ENCODE results near the gene SYT17. TPM values are rescaled to one million over a fixed set of nuclear protein-coding genes. Genes with fewer than 3 reads are reported as not detected.

The SYT17 gene
- total and polyA plus RNA-seq, 4 donors: 3.4 to 13.1 (median 8.6) TPM

DNA sequence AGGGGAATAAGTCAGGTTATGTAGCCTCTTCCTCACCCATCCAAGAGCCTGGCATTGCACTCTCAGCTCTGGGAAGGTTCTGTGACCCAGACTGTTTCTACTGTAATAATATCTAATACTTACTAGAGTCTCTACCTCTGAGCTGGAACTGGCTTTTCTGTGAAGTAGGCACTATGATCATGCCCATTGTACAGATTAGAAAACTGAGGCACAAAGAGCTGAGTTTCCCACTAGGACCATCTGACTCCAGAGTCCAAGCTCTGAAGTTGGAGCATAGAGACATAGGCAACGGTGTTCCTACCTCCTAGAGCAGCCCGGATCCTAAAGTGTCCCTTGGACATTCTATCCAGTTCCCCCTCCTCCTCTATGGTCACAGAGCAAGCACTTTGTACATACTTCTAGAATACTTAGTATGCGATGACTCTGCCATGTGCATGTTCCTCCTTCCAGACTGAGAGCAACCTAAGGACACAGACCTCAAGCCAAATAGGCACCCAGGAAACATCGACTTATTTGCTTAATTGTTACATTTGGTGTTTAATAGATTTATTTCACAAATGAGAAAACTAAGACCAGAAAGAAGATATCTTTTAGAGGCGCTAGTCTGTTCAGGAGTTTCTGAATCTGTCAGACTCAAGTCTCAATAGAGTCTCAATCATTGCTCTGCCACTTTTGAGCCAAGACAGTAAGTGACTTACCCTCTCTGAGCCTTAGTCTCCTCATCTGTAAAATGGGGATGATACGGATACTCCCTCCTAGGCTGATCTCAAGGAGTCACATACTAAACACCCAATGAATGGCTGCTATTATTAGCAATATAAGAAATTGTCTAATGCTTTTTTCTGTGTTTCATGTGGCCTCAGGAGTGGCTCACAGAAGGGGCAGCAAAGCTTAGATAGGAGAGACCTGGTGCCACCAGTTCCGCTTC is 121.1 kb downstream of the SYT17 start:
- peak in 1 of 3 donors; percentile 15 for DNase-seq

DNA sequence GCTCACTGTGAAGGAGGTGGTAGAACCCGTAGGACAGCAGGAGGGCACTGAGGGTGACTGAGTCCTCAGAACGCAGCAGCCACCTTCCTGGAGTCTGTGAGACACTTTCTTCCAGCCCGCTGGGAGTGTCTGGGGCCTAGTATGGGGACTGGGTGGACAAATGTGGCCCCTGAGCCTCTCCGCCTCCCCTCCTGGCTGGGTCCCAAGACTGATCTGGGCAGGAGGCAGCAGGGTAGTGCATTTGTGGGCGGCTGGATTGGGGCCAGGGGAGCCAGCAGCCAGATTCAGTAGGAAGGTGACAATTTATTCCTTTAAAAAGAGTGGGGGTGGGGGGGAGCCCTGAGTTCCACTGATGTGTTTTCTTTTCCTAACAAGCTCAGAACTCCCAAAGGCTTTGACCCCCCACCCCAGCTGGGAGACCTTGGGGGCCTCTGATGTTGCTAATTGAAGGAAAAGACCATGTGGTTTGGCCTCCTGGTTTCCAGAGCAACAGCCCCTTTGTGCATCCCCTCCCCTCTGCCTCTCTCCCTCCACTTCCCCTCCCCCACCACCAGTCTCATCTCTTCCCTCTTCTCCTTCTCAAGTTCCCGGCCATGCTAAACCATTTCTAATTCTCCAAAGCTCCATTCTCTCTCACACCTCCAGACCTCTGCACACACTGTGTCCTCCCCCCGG is 121.9 kb downstream of the SYT17 start:
- WGBS, 2 donors: 58 to 59% methylated on average over 7 of the region's 7 CpGs
- Histone ChIP-seq H3K9ac (ENCODE audit: insufficient read depth in 1 of 2, low read length in 2 of 2) (no peak overlapping the region), H3K36me3 (ENCODE audit: control insufficient read depth in 4 of 4, insufficient read depth in 4 of 4, low read length in 4 of 4) (no peaks in the 10 kb centered on the region), H3K4me3 (no peak overlapping the region), H3K27me3 (ENCODE audit: control insufficient read depth in 3 of 3, insufficient read depth in 3 of 3, low read length in 2 of 3) (no peaks in the 10 kb centered on the region), H3K9me3 (ENCODE audit: control insufficient read depth in 4 of 4, insufficient read depth in 3 of 4, low read length in 3 of 4) (no peaks in the 10 kb centered on the region), H3K27ac (ENCODE audit: low read depth in 1 of 2, low read length in 1 of 2) (no peak overlapping the region), H3K4me1 (ENCODE audit: control insufficient read depth in 5 of 5, insufficient read depth in 5 of 5, low read length in 5 of 5) (peaks cover 0 to 10% (median 0%) of the 10 kb centered on the region in 5 donors)
- TF ChIP-seq, protein P1, sequence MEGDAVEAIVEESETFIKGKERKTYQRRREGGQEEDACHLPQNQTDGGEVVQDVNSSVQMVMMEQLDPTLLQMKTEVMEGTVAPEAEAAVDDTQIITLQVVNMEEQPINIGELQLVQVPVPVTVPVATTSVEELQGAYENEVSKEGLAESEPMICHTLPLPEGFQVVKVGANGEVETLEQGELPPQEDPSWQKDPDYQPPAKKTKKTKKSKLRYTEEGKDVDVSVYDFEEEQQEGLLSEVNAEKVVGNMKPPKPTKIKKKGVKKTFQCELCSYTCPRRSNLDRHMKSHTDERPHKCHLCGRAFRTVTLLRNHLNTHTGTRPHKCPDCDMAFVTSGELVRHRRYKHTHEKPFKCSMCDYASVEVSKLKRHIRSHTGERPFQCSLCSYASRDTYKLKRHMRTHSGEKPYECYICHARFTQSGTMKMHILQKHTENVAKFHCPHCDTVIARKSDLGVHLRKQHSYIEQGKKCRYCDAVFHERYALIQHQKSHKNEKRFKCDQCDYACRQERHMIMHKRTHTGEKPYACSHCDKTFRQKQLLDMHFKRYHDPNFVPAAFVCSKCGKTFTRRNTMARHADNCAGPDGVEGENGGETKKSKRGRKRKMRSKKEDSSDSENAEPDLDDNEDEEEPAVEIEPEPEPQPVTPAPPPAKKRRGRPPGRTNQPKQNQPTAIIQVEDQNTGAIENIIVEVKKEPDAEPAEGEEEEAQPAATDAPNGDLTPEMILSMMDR (IDR thresholded peaks at IDR 0.05; ENCODE audit: control extremely low read depth, extremely low read depth): no peak
- DNase-seq: peak; percentile 53 to 59 (median 56)
- no peak for ATAC-seq (ENCODE audit: insufficient read depth, low FRiP score)

More for the DNA sequence above, 121.1 kb downstream of the SYT17 start:
- Histone ChIP-seq H3K36me3 (ENCODE audit: control insufficient read depth in 4 of 4, insufficient read depth in 4 of 4, low read length in 4 of 4) (no peaks in the 10 kb centered on the region), H3K27me3 (ENCODE audit: control insufficient read depth in 3 of 3, insufficient read depth in 3 of 3, low read length in 2 of 3) (no peaks in the 10 kb centered on the region), H3K27ac (ENCODE audit: low read depth in 1 of 2, low read length in 1 of 2) (no peak overlapping the region), H3K9ac (ENCODE audit: insufficient read depth in 1 of 2, low read length in 2 of 2) (no peak overlapping the region), H3K9me3 (ENCODE audit: control insufficient read depth in 4 of 4, insufficient read depth in 3 of 4, low read length in 3 of 4) (peaks cover 0 to 3% (median 0%) of the 10 kb centered on the region in 4 donors), H3K4me1 (ENCODE audit: control insufficient read depth in 5 of 5, insufficient read depth in 5 of 5, low read length in 5 of 5) (peaks cover 0 to 7% (median 0%) of the 10 kb centered on the region in 5 donors), H3K4me3 (no peak overlapping the region)
- ATAC-seq (ENCODE audit: insufficient read depth, low FRiP score): no peak
- TF ChIP-seq, protein P1 (IDR thresholded peaks at IDR 0.05; ENCODE audit: control extremely low read depth, extremely low read depth): no peak
- WGBS, 2 donors: 77 to 83% methylated on average over 7 of the region's 7 CpGs

DNA sequence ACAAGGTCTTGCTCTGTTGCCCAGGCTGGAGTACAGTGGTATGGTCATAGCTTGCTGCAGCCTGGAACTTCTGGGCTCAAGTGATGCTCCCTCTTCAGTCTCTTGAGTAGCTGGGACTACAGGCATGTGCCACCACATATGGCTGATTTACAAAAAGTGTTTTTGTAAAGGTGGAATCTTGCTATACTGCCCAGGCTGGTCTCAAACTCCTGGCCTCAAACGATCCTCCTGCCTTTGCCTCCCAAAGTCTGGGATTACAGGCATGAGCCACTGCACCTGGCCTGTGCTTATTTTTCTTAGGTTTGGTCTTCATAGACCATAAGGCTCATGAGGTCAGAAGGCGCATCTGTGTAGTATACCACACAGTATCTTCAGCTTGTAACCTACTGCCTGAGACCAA is 122.8 kb downstream of the SYT17 start:
- no peaks in the 10 kb centered on the region for H3K36me3 ChIP-seq (ENCODE audit: control insufficient read depth in 4 of 4, insufficient read depth in 4 of 4, low read length in 4 of 4)
- H3K27ac ChIP-seq (ENCODE audit: low read depth in 1 of 2, low read length in 1 of 2): no peak overlapping the region
- H3K4me1 ChIP-seq (ENCODE audit: control insufficient read depth in 5 of 5, insufficient read depth in 5 of 5, low read length in 5 of 5): peaks cover 0 to 10% (median 0%) of the 10 kb centered on the region in 5 donors
- no peaks in the 10 kb centered on the region for H3K9me3 ChIP-seq (ENCODE audit: control insufficient read depth in 4 of 4, insufficient read depth in 3 of 4, low read length in 3 of 4)
- DNase-seq (no peak), ATAC-seq (ENCODE audit: insufficient read depth, low FRiP score) (no peak)
- WGBS, 2 donors: 76 to 86% methylated on average over 2 of the region's 2 CpGs
- H3K9ac ChIP-seq (ENCODE audit: insufficient read depth in 1 of 2, low read length in 2 of 2): no peak overlapping the region
- H3K4me3 ChIP-seq: no peak overlapping the region
- no peaks in the 10 kb centered on the region for H3K27me3 ChIP-seq (ENCODE audit: control insufficient read depth in 3 of 3, insufficient read depth in 3 of 3, low read length in 2 of 3)
- TF ChIP-seq, protein P1 (IDR thresholded peaks at IDR 0.05; ENCODE audit: control extremely low read depth, extremely low read depth): no peak

All from lung (tissue), 12 donors.